Measurements from ENCODE around the gene MEIOSIN. TPM values are rescaled to one million over a fixed set of nuclear protein-coding genes. Genes with fewer than 3 reads are reported as not detected.
A peak's percentile ranks its signal among the peaks of the same experiment; 100 is the strongest.

The MEIOSIN gene
- total and polyA plus RNA-seq, 3 donors from 2014 or later = 9.2 to 13.8 (median 10.4) TPM

- no peak overlapping the region for H3K4me3 ChIP-seq
- no peak for DNase-seq
- intact Hi-C loops (cut with DNase I; ENCODE audit: low total_unique reads) = no loop called here
- TF ChIP-seq POLR2A (IDR thresholded peaks at IDR 0.05) (no peak), CTCF (IDR thresholded peaks at IDR 0.05) (no peak)
- H3K27ac ChIP-seq = no peak overlapping the region
- H3K27me3 ChIP-seq = no peaks in the 10 kb centered on the region
- no peaks in the 10 kb centered on the region for H3K36me3 ChIP-seq (ENCODE audit: low read depth, missing control alignments)
- H3K4me1 ChIP-seq = no peaks in the 10 kb centered on the region
- H3K9me3 ChIP-seq = no peaks in the 10 kb centered on the region
- WGBS, 2 donors = 92 to 93% methylated on average over 12 of the region's 12 CpGs
These were observed 27.4 kb upstream of the MEIOSIN start for GRCh38 chr19:45705710-45706415.

DNA sequence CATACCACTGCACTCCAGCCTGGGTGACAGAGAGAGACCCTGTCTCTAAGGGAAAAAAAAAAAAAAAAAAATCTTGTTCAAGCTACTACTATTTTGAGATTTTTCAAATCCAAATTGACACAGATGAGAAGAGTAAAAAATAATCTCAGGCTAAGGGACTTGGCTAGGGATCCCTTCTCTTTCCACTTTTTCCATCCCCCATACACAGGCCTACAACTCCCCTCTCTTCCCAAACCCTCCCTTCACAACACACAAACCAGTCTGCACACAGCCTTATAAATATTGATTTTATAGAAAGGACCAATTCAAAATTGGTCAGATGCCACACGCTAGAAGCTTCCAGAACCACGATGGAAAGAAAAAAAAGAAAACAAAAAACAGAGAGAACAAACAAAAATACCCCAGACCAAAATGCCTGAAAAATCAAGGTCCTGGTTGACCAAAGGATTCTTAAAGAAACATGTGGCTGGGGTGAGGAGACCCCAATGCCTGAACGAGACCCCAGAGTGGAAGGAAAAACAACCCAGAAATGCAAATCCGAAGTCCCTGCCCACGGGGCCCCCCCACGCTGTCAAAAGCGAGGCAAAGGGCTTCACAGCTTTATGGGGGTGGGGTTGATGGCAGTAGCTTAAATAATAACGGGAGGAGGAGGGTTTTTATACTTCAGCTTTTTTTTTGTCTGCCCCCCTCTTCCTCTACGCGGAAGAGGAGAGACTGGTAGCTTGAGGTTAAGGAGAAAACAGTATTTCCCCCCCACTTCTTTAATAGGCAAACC is 22.7 kb upstream of the MEIOSIN start:
- H3K4me1 ChIP-seq = no peaks in the 10 kb centered on the region
- H3K27ac ChIP-seq = no peak overlapping the region
- H3K36me3 ChIP-seq (ENCODE audit: low read depth, missing control alignments) = no peaks in the 10 kb centered on the region
- H3K4me3 ChIP-seq = no peak overlapping the region
- intact Hi-C loops (cut with DNase I; ENCODE audit: low total_unique reads) = no loop called here
- no peak for DNase-seq
- H3K27me3 ChIP-seq = no peaks in the 10 kb centered on the region
- WGBS, 2 donors = 56 to 65% methylated on average over 10 of the region's 10 CpGs
- TF ChIP-seq POLR2A (IDR thresholded peaks at IDR 0.05) (no peak), CTCF (IDR thresholded peaks at IDR 0.05) (no peak)
- H3K9me3 ChIP-seq = no peaks in the 10 kb centered on the region

DNA sequence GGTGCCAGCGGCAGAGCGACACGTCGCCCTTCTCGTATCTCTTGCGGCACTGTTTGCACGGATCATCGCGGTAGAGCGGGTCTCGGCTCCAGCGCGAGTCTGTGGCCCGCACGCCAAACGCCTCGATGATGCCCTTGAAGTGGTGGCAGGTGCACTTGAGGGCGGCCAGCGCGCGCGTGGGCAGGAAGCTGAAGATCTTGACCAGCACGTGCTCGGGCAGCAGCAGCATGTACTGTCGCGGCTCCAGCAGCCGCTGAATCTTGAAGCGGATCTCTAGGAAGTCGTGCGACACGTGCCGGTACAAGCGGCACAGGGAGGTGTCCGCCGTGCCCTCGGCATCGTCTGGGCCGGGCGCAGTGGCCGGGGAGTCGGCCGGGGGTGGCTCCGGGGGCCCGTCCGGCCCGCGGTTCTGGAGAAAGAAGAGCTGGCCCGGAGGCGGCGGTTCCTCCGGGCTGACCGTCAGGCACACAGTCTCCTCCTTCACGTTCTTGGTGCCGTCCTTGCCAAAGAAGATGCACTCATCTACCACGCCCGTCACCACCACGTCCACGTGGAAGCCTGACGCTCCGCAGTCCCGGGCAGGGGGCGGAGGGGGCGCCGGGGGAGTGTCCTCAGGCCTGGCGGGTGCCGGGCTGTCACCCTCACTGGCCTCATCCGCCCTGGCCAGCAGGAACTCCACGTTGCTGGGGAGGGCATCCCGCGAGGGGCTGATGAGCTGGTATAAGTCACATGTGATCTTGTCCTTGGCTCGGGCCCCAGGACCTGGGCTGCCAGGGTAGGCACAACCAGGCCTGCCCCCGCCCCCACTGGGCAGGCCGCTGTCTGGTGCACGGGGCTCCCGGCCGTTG is 21.2 kb upstream of the MEIOSIN start:
- H3K27ac ChIP-seq = no peak overlapping the region
- H3K4me1 ChIP-seq = peaks cover 4% of the 10 kb centered on the region
- peak overlapping the region in 1 of 2 donors; percentile 18 for H3K4me3 ChIP-seq
- no peaks in the 10 kb centered on the region for H3K36me3 ChIP-seq (ENCODE audit: low read depth, missing control alignments)
- no peaks in the 10 kb centered on the region for H3K9me3 ChIP-seq
- no peak for DNase-seq
- TF ChIP-seq POLR2A (IDR thresholded peaks at IDR 0.05) (no peak), CTCF (IDR thresholded peaks at IDR 0.05) (no peak)
- 74 to 80% methylated on average over 29 to 75 of the region's 76 CpGs for WGBS, 2 donors
- H3K27me3 ChIP-seq = no peaks in the 10 kb centered on the region
- intact Hi-C loops (cut with DNase I; ENCODE audit: low total_unique reads) = no loop called here

GRCh38 chr19:45712699-45713067 is 20.6 kb upstream of the MEIOSIN start:
- 70 to 81% methylated on average over 2 to 24 of the region's 25 CpGs for WGBS, 2 donors
- no peak for TF ChIP-seq POLR2A (IDR thresholded peaks at IDR 0.05)
- peak overlapping the region in 1 of 2 donors; percentile 18 for H3K4me3 ChIP-seq
- intact Hi-C loops (cut with DNase I; ENCODE audit: low total_unique reads) = no loop called here
- peaks cover 4% of the 10 kb centered on the region for H3K4me1 ChIP-seq
- H3K36me3 ChIP-seq (ENCODE audit: low read depth, missing control alignments) = no peaks in the 10 kb centered on the region
- H3K27me3 ChIP-seq = no peaks in the 10 kb centered on the region
- DNase-seq = no peak
- no peak overlapping the region for H3K27ac ChIP-seq
- H3K9me3 ChIP-seq = no peaks in the 10 kb centered on the region

- 78 to 95% methylated on average over 11 to 15 of the region's 15 CpGs for WGBS, 2 donors
- Histone ChIP-seq H3K27me3 (no peaks in the 10 kb centered on the region), H3K4me3 (no peak overlapping the region), H3K36me3 (ENCODE audit: low read depth, missing control alignments) (no peaks in the 10 kb centered on the region), H3K4me1 (peaks cover 4% of the 10 kb centered on the region), H3K27ac (no peak overlapping the region), H3K9me3 (no peaks in the 10 kb centered on the region)
- no peak for DNase-seq
- intact Hi-C loops (cut with DNase I; ENCODE audit: low total_unique reads) = no loop called here
- TF ChIP-seq POLR2A (IDR thresholded peaks at IDR 0.05) = no peak
- no peak for TF ChIP-seq CTCF (IDR thresholded peaks at IDR 0.05)
These were observed 20.1 kb upstream of the MEIOSIN start for GRCh38 chr19:45713141-45713540.

Measured in testis (tissue), 3 donors.